8988T (cell line): ENCODE data around the gene KIF2C.
"Not testable (repeated sequence)": the region's sequence is repeated elsewhere in the genome, so short reads cannot be mapped to it uniquely, and the experiment has no call there.

Experiments used
- DNase-seq: peaks from one replicate; pipeline ENCODE4 v3.0.0; 2011

Gene KIF2C

GRCh38 chr1:44739307-44740178 is at the start of gene KIF2C:
Gene KIF2C (plus strand): TSS chr1:44739837. CDS start chr1:44739933, 96 bp downstream.
- peak; percentile 87 for DNase-seq

- DNase-seq, result no peak
These were observed 46.5 kb upstream of the KIF2C start for GRCh38 chr1:44693159-44693558.

GRCh38 chr1:44693900-44694299 is 45.7 kb upstream of the KIF2C start:
- DNase-seq, result no peak

- no peak for DNase-seq
These were observed 44.7 kb upstream of the KIF2C start for GRCh38 chr1:44694863-44695478.

- no peak for DNase-seq
These were observed 44.0 kb upstream of the KIF2C start for GRCh38 chr1:44695671-44696070.

- DNase-seq, result no peak
These were observed 43.5 kb upstream of the KIF2C start for GRCh38 chr1:44696101-44696500.

- DNase-seq, result no peak
These were observed 42.8 kb upstream of the KIF2C start for GRCh38 chr1:44696789-44697345.

- no peak for DNase-seq
These were observed 41.5 kb upstream of the KIF2C start for GRCh38 chr1:44698138-44698537.

- DNase-seq, result not testable (repeated sequence)
These were observed 40.3 kb upstream of the KIF2C start for GRCh38 chr1:44699375-44699774.

GRCh38 chr1:44700573-44700972 is 39.1 kb upstream of the KIF2C start:
- no peak for DNase-seq

- no peak for DNase-seq
These were observed 38.5 kb upstream of the KIF2C start for GRCh38 chr1:44701141-44701573.

GRCh38 chr1:44705470-44705869 is 34.2 kb upstream of the KIF2C start:
- no peak for DNase-seq

- DNase-seq, result no peak
These were observed 33.7 kb upstream of the KIF2C start for GRCh38 chr1:44705938-44706337.

- DNase-seq, result no peak
These were observed 32.3 kb upstream of the KIF2C start for GRCh38 chr1:44707112-44707881.

- no peak for DNase-seq
These were observed 31.4 kb upstream of the KIF2C start for GRCh38 chr1:44707959-44708831.

- DNase-seq, result no peak
These were observed 26.3 kb upstream of the KIF2C start for GRCh38 chr1:44713321-44713781.

GRCh38 chr1:44714532-44714931 is 25.1 kb upstream of the KIF2C start:
- DNase-seq, result no peak

GRCh38 chr1:44714944-44715571 is 24.6 kb upstream of the KIF2C start:
- DNase-seq, result peak; percentile 56

GRCh38 chr1:44717156-44717555 is 22.5 kb upstream of the KIF2C start:
- DNase-seq, result no peak

GRCh38 chr1:44717653-44718052 is 22.0 kb upstream of the KIF2C start:
- DNase-seq, result no peak

- DNase-seq, result no peak
These were observed 21.5 kb upstream of the KIF2C start for GRCh38 chr1:44718091-44718490.

- DNase-seq, result no peak
These were observed 20.3 kb upstream of the KIF2C start for GRCh38 chr1:44719318-44719717.
